T follicular helper cell (primary cell): Measurements from ENCODE around the gene TIMM17A.

Experiments
- DNase-seq: peaks from one replicate; pipeline ENCODE4 v3.0.0-alpha.2; 2020; ENCODE audit warnings: low read depth
- total RNA-seq, 2 experiments: gene quantifications; one replicate each; lab custom pipeline; 2026; lab: John Stamatoyannopoulos, UW

Gene TIMM17A
- total RNA-seq, result 39.4 to 126 reads per million in 2 experiments

DNA sequence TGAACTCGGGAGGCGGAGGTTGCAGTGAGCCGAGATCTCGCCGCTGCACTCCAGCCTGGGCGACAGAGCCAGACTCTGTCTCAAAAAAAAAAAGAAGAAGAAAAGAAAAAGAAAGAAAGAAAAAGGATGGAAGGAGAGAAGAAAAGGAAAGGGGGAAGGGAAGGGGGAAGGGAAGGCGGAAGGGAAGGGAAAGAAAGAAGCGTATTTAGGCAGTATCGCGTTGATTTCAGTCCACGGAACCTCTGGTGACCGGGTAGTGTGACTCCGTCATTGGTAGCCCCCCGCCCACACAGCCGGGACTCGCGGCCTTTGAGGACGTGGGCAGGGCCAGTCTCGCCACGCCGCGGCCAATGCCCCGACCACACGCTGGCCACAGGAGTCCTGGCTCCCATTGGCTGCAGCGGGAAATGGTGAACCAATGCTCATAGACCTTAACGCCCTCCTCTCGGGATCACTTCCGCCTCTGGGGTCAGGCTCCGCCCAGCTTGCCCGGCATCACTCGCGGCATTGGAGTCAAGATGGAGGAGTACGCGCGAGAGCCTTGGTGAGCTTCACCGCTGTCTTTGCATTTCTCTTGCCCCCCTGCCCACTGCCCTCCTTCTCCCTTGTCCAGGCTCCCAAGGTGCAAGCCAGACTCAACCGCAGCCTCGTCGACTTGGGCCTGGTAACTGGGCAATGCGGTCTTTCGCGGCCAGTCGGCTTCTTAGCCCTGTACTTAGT lies at the start of gene TIMM17A:
TSS of gene TIMM17A (plus strand) at position 495 of the 720 bp plus-strand sequence. CDS start at position 519, 24 bp downstream.
- peak; percentile 86 for DNase-seq

DNA sequence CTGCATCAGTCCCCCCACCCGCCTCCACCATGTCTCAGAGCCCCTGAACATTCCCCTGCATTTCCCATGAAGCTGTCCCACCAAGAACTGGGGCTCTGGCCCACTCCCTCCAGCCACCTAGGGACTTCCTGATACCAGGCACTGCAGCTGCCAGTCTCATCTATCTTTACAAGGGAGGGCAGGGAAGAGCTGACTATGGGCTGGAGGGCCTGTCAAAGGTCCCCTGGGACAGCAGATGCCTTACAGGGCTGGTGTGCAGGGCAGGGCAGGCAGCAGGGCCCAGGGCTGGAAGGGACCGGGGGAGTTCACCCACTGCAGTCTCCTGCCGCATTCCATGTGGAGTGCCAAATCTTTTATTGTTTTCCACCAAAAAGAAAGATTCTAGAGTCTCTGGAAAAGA lies 49.0 kb upstream of the TIMM17A start:
- no peak for DNase-seq

DNA sequence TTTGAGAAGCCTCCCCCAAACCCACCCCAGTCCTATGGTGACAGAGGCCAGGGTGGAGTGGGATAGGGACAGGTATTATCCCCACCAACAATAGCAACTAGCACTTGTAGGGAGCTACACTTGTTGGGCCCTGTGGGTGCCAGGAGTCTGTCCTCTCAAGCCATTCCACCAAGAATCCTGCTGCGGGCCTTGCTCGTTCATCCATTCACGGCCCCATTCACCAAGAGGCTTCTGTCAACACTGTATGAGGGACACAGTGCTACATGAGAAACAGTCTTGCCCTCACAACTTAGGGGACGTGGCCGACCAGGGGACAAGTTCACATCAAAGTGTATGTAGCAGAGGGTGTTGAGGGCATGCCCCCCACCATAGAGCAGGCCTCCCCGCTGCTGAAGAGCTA lies 47.7 kb upstream of the TIMM17A start:
- DNase-seq, result no peak

DNA sequence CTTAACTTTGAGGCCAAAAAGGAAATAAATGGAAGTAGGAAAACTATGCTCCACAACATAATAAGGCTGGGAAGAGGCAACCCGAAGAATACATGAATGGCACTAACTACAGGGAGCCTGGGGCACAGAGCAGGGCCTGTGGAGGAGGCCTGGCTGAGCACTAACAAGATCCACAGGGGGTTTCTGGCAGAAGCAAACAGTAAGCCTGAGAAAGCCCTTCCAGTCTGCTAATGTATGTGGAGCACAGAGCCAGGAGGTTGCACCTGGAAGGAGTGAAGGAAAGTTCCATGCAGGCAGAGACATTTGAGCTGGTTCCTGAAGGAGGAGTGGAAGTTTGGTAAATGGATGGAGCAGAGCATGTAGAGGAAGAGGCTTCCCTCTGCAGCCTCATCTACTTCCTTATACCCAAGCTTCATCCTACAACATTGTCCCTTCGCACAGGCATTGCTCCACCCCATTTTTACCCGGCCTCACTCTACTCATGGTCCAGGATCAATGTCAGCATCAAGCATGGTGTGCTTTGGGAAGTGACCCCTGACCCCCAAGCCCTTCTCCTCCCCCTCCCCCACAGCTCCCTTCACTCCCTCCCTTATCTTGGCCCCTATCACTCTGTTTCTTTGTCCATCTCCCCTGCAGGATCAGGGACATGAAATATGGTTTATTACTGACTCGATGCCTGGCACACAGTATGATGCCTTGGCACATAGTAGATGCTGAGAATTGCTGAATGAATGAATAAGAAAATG lies 43.3 kb upstream of the TIMM17A start:
- no peak for DNase-seq

DNA sequence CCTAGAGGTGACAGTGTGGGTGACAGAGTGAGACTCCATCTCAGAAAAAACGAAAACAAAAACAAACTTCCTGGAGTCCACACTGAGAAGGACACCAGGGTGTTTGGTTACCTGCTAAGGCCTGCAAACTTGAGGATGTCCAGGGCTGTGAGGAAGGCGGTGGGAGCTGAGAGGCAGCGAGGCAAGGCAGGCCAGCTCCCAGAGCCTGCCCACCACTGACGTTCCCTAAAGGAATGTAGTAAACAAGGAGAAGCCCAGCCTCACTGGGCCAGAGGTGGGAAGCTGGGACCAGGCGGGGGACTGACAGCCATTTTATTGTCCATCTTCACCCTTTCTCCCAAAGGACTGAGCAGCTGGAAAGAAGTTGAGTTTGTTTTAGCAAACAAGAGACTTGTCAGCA lies 42.5 kb upstream of the TIMM17A start:
- no peak for DNase-seq

DNA sequence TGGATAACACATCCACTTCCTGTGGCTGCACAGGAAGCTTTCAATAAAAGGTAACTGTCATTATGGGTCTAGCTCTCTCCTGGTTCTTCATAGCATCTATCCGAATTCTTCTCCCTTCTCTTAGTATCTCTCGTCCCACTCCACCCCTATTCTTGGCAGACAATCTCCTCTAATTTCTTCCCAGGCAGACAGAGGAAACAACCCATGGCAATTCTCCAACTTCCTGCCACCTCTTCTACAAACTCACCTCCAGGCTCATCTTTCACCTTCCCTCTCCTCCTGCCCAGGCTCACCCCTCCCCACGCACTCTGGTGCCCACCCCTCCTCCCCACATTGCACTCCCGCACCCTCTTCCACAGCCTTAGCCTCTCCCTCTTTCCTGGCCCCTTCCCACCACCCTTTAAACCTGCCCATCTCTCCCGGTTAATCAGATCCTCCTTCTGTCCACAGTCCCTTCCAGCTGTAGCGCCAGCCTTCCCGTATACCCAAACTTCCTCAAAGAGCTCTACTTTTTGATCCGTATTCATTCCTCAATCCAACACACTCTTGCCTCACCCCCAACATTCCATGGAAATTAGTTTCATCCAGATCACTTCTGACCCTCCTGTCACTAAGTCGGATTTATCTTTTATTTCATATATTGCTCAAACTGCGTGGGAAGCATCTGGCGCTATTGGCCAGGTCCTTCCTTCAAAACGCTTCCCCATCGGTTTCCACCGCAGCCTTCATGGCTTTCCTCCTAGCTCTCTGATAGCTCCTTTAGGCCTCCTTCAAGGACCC lies 40.7 kb upstream of the TIMM17A start:
- DNase-seq, result no peak

DNA sequence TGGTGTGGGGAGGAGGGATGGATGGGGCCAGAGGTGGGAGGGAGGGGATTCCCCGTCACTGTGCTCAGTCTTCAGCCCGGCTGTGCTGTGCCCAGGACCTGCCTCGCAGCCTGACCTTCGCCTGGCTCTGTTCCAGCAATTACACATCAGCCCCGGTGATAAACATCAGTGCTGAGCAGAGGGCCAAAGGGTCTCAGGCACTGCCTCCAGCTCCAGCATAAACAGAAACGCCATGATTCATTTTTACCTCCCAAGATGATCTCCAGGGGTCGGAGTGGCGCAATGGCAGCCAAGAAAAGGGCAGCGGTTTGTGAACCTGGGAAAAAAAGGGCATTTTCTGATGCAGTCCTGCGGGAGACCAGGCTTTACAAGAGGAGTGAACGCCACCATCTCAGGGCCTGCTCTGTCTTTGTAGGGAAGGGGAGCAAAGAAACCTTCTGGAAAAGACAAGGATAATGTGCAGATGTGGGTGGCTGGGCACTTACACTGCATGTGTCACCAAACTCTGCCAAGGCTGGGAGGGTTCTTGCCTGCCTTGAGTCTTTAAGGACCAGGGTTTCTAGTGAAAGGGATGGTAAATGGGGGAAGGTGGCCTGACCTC lies 38.6 kb upstream of the TIMM17A start:
- no peak for DNase-seq

DNA sequence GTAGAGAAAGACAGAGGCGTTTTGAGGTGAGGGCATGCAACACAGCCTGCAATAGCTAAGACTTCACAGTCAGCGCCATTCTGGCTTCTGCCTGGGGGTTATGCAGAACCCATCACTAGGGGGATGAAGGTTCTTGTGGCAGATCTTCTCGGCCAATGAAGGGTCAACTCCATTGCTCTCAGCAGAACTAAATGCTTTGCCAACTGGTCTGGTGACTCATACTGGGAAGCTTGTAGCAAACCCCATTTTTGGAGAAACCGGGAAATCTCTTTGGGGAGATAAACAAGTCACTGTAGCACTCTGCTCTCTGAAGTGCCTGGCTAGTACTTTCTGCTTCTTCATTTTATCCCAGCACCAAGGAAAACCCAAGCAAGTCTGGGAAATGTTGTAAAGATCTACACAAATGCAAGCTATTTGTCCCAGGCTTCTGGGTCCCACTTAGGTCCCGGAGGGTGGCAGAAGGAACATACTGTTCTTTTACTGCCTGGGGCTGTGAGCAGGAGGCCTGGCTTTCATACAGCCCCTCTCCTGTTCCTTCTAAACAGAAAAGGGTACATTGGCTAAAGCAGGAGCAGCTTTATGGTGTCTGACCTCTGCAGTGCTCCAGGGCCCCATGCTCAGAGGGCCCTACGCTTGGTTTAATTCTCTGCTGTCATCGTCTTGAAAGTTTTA lies 37.8 kb upstream of the TIMM17A start:
- DNase-seq, result no peak

DNA sequence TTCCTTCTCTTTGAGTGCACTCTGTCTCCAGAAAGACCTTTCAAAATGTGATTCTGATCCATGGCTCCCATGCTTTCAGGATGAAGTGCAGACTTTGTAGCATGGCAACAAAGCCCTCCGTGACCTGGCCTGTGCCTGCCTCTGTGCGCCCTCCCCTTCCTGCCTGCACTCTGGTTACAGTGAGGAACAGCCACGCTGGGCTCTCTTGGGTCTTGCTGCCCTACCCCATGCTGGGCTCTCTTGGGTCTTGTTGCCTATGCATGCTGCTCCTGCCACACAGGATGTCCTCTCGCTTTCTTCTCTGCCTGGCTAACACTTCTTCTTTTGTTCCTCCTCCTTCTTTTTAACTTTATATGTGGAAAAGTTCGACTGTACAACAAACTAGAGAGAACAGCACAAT lies 37.0 kb upstream of the TIMM17A start:
- no peak for DNase-seq

DNA sequence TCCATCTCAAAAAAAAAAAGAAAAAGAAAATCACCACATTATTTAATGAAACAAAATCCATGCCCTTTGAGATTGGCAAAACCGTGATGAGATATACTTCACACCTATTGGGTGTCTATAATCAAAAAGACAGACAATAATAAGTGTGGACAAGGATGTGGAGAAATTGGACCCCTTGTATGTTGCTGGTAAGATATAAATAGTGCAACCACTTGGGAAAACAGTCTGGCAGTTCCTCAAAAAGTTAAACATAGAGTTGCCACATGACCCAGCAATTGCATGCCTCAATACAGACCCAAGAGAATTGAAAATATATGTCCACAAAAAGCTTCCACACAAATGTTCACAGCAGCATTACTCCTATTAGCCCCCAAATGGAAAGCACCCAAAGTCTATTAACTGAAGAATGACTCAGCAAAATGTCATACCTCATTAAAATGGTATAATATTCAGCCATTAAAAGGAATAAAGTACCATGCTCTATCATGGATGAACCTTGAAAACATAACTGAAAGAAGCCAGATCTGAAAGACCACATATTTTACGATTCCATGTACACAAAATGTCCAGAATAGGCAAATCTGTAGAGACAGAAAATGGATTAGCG lies 33.2 kb upstream of the TIMM17A start:
- no peak for DNase-seq

DNA sequence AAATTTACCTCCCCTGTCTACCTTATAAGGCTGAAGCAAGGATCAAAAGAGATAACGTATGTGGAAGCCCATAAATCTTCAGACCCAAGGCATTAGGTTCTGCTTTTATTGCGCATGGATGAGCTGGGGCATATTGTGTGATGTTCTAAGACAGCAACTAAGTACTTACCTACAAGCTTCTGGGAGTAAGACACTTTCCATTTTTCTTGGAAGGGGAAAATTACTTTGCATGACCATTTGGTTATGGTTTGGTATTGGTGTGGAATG lies 30.1 kb upstream of the TIMM17A start:
- no peak for DNase-seq

DNA sequence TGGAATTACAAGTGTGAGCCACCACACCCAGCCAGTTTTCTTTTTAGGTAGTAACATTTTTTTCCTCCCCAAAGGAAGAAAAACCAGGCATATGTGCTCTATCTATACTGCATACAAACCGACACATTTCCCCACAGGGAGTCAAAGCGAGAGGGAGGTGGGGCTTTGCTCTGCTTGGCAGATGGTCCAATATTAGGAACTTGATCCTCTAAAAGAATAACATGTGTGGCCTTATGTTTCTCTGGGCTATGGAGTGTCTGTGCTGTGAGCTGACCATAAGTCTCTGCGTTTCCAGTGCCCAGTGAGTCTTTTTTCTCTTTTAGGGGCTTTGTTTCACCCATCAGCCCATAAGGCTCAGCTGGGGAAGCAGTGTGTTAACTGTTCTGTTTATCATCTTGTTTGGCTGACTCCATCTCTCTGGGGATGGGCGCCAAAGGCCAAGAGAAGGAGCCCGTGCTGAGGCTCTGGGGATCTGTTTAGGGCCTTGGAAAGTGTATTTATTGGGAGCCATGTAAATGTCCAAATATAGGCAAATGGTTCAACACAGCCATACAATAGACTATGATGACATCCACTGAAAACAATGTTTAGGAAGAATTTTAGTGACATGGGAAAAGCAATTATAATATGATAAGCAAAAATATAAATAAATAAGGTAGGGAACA lies 29.2 kb upstream of the TIMM17A start:
- DNase-seq, result no peak

DNA sequence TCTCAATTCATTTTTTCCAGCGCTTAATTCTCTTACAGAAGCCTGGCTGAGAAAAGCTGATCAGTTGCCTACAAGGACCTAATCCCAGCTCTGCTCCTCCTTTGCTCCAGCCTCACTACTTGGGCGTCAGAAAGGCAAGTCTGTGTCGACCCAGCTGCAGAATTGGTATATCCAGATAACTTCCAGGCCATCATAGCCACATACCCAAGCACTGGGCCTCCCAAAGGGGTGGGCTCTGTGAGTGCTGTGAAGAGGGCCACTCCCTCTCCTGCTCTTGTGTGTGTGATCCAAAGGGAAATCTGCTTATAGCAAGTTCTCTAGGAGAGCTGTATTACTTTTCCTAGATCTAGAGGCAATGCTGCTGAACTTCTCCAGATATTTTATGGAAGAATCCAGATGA lies 27.0 kb upstream of the TIMM17A start:
- DNase-seq, result no peak

DNA sequence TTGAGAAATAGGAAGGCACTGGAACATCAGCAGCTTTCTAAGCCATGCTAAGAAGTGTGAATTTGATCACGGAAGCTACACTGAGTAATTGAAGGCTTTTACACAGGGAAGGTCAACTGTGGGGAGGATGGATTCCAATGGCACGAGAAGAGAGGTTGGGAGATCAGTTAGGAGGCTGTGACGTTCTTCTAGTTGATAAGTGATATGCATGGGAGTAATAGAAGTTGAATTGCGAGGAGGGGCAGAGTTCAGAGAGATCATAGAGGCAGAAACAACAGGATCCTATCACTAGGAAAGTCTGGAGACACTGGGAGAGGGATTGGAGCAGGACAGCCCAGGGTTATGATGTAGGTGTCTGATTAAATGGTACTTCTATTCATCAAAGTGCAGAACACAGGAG lies 25.2 kb upstream of the TIMM17A start:
- DNase-seq, result no peak

DNA sequence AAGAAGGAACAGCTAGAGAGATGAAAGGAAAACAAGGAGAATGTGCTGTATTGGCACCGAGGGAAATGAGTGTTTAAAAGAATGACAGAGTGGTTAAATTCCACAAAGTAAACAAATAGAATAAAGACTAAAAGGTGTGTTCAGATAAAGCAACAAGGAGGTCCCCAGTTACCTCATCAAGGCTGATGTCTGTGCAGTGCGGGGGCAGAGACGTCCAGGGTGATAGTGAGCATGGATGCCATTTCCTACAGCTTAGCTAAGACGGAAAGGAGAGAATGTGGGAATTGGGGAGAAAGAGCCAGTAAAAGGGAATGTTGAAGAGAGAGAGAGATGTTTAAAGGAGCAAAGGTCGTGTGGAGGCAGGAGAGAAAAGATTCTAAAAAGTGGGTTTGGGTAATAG lies 24.5 kb upstream of the TIMM17A start:
- DNase-seq, result no peak

DNA sequence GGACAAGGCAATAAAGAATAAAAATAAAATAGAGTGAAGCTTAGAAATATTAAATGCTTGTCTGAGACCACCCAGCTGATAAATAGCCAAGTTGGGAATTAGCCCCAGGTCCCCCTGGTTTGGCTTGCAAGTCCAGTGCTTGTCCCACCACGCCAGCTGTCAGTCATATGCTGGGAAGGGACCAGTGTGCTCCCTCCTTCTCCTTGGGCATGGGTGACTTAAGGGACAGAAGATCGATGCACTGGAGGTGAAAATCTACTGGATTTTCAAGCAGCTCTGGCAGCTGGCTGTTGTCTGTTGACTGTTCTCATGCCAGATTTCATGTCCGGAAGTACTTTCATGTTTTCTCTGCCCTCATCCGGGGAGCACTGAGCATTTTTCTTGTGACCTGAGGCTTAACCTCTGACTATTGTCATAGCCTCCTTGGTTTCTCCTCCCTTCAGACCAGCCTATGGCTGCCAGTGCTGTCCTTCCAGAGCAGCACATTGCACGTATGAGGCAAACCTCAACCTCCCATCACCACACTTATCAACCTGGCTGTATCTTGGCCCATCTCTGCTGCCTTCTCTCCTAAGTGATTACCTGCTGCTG lies 21.4 kb upstream of the TIMM17A start:
- DNase-seq, result no peak

DNA sequence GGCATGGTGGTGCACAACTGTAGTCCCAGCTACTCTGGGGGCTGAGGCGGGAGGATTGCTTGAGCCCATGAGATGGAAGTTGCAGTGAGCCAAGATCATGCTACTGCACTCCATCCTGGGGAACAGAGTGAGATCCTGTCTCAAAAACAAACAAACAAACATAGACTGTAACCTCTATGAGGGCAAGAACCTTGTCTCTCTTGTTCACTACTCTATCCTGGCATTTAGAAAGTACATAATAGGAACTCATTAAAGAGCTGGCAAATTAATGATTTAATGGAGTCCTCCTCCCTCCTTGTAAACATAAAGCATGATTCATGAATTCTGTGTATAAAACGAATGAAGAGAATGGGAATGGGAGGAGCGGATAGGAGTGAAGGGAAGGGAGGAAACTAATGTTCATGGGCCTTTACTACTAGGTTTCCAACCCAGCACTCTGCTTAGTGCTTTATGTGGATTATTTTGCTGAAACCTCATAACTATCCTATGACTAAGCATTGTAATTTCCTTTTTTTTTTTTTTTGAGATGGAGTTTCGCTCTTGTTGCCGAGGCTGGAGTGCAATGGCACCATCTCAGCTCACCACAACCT lies 17.6 kb upstream of the TIMM17A start:
- DNase-seq, result no peak

DNA sequence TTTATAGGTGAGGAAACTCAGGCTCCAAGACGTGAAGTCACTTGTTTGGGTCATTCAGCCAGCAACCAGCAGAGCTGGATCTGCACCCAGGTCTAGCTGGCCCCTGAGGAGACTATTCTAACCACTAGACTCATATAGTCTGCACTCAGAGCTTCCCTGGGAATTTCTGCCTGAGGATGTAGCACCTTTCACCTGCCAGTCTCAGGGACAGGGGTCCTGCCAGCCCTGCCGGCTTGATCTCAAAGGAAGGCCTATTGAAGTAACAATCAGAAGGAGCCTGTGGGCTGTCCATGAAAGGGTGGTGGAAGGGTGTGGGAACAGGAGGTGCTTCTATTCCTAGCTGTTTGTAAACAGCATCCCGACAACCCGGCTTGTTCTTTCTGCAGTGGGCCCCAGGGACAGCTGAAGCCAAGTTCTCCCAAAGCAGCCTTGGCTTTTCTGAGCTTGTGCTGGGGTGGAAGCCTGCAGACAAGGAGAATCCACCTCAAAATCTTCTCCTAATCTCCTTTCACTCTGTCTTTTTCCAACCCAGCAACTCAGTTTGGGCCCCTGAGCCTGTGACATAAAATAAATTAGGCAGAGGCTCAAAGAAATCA lies 16.8 kb upstream of the TIMM17A start:
- DNase-seq, result no peak

DNA sequence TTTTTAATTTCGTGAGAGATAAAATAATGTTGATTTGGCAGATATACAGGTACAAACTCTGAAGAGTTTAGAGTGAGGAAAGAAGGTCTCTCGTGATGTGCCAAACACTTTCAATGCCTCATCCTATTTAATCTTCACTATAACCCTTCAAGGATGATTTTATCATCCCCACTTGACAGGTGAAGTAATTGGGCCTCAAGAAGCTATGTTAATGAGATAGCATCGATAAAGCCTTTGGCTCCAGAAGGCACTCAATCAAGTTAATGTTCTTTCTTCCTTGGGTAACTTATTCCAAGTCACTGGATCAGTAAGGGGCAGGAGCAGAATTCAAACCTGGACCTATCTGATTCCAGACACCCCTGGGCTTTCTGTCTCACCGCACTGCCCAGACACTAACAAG lies 16.2 kb upstream of the TIMM17A start:
- no peak for DNase-seq

DNA sequence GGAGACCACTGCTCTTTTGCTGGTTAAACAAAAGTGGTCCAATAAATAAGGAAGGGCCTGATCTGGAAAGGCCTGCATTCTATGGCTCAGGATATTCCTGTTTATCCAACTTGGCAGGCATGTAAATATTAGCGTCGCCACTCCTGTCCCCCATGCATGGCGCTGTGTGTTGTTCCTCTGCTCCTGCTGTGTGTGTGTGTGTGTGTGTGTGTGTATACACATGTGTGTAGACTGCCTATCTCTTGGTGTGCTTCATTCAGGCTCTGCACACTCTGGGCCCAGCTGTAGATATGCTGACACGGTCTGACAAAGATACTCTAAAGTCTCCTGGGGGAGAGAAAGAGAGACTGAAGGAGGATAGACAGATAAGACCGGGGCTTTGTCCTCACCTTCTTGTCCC lies 15.7 kb upstream of the TIMM17A start:
- no peak for DNase-seq
